NOMO-1 (cell line): ENCODE results near the gene VWA7.
"Not testable (repeated sequence)": the region's sequence is repeated elsewhere in the genome, so short reads cannot be mapped to it uniquely, and the experiment has no call there.

ENCODE experiments used
- DNase-seq, 2 experiments: peaks; one replicate each; lab custom pipeline; 2025; ENCODE audit not compliant: unreplicated experiment in 2 of 2; lab: John Stamatoyannopoulos, UW

VWA7 gene

GRCh38 chr6:31801031-31801927 is 24.2 kb upstream of the VWA7 start:
- DNase-seq: not testable (repeated sequence)

GRCh38 chr6:31799781-31800180 is 22.7 kb upstream of the VWA7 start:
- no peak for DNase-seq

DNA sequence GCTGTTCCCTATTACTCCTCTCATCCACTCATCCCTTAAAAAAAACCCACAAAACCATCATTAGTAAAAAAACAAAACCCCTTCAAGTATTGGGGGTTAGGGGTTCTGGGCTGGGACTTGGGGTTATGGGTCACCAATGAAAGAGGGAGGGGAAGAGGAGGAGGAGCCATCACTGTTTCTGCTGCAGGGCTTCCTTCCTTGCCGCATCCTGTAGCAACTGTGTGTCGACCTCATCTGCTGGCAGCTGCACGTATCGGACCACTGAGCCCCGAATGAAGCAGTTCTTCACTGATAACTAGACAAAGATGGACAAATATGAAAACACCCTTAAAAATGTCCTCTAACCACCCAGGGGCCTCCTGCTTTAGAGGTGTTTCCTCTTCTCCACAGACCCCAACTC is 20.5 kb upstream of the VWA7 start:
- DNase-seq: no peak

DNA sequence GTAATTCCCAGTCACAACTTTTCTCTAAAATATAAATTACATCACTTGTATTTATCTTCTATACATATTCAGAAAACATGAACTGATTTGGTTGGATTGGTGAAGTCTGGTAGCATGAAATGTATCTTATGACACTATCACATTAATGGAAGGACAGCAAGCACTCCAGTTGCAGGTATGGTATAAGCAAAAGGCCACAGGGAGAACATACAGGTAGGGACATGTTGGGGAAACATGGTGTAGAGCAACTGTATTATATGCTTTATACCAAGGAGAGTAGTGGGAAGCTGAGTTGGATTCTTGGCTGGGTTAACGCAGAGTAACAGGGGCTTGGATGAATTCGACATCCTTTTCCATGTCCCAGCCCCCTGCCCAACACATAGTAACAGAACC is 19.9 kb upstream of the VWA7 start:
- no peak for DNase-seq

DNA sequence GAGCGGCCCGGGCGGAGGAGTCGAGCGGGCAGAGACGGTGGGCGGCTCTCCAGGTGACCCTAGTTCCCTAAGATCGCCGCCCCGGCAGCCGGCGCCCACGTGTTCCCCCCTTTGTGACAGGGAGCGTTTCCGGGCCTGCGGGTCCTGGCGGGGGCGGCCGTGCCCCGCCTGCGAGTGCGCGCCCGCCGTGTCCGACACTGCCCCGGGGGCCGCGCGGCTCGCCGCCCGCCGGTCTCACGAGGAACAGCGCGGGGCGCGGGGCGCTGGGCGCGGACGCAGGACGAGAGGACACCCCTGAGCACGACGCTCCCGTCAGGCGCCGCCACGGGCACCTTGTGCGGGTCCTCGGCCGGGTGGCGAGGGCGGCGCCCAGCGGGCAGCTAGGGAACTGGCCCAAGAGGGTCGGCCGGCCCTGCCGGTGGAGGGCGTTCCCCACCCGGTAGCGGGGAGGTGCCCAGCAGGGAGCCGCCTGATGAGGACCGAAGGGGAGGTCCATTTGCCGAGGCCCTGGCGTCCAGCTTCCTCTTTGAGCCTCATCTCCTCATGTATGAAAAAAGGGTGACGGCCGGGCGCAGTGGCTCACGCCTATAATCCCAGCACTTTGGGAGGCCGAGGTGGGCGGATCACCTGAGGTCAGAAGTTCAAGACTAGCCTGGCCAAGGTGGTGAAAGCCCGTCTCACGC is 18.6 kb upstream of the VWA7 start, which contains the start of gene VARS1:
TSS of gene VARS1 (minus strand) at position 137 of the 683 bp plus-strand sequence. CDS start 535 bp downstream, outside the sequence.
- DNase-seq: peak; percentile 93 to 96

- DNase-seq: no peak
These were observed 17.9 kb upstream of the VWA7 start for GRCh38 chr6:31794866-31795615.

- DNase-seq: peak in 1 of 2 experiments; percentile 59
These were observed 17.3 kb upstream of the VWA7 start for GRCh38 chr6:31794294-31794865.

DNA sequence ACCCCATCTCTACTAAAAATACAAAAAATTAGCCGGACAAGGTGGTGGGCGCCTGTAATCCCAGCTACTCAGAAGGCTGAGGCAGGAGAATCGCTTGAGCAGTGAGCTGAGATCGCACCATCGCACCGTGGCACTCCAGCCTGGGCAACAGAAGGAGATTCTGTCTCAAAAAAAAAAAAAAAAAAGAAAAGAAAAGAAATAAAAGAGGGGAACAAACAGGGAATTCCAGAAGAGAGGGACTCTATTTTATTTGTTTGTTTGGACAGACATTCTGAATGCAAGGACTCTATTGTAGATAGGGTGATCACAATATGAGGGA is 16.8 kb upstream of the VWA7 start:
- not testable (repeated sequence) for DNase-seq

DNA sequence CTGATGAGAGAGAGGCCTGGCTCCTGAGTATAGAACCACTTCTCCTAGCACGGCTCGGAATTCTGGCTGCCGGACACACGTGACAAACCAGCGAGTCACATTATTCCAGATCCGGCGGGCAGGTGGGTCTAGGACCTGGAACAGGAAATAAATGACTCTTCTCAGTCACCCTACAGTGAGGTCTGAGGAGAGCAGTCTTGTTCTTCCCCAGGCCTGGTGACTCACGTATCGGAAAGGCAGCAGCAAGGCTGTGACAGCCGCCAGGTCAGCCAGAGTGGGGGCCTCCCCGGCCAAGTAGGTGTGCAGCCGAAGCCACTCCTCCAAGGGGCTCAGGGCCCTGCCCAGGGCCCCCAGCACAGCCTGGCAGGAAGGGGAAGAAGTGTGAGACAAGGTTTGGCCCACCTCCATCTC is 15.6 kb upstream of the VWA7 start:
- no peak for DNase-seq

GRCh38 chr6:31792090-31792374 is 14.9 kb upstream of the VWA7 start:
- DNase-seq: no peak

- peak in 1 of 2 experiments; percentile 16 for DNase-seq
These were observed 14.4 kb upstream of the VWA7 start for GRCh38 chr6:31791324-31792089.

DNA sequence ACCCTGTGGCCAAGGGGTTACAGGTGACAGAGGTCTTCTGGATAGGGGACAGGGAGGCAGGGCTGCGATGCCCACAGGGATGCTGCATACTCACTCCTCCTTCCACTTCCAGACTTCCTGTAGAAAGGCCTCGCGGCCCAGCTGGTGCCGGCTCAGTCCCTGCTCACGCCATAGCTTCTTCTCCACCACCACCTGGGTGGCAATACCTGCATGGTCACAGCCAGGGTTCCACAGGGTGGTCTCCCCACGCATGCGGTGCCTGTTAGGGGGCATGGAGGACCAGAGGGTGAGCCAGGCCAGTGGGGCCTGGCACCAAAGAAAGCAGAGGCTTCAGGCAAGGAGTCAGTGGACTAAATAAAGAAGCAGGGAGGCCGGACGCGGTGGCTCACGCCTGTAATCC is 8.3 kb upstream of the VWA7 start:
- no peak for DNase-seq

DNA sequence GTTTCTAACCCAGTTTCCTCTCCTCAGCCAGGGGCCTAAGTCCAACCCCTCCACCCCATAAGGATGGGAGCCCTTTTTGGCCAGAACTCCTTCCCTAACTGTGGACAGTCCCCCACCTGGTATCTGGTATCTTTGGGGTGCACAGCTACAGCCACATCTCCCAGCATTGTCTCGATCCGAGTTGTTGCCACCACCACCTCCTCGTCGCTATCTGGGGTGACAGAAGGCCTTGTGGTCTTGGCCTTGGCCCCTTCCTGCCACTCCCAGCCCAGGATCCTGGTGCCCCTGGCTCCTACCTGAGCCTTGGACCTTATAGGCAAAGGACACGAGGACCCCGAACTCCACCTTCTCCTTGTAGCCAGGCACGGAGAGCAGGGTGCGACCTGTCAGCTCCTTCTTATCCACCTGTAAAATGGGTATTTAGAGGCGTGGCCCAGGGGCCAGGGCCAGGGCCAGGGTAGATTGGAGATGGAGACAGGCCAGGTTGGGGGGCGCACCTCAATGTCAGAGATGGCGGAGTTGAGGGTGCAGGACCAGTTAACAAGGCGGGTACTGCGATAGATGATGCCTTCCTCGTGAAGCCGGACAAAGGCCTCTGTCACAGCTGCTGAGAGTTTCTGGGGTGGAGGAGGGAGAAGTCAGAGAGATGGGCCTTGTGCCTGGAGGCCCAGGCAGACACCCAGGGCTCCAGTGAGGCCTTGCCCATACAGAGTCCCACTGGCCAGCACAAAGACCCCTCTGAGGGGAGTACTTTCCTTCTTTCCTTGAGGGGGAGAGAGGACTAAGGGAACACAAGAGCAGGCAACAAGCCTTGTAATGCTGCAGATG is 7.2 kb upstream of the VWA7 start:
- DNase-seq: no peak

GRCh38 chr6:31782126-31782855 is 5.2 kb upstream of the VWA7 start:
- no peak for DNase-seq

- no peak for DNase-seq
These were observed 4.4 kb upstream of the VWA7 start for GRCh38 chr6:31781244-31782125.

- DNase-seq: no peak
These were observed 3.5 kb upstream of the VWA7 start for GRCh38 chr6:31780507-31781243.

GRCh38 chr6:31779908-31780307 is 2.8 kb upstream of the VWA7 start:
- no peak for DNase-seq
